C4-2B (cell line): ENCODE measurements around the gene ATP8B4.

Experiments
- CTCF ChIP-seq: fragments of 450-650 bp; conservative IDR thresholded peaks from 2 replicates; pipeline ENCODE4 v1.5.1; 2017; ENCODE audit warnings: mild to moderate bottlenecking
- ZFX ChIP-seq: fragments of 450-650 bp; IDR thresholded peaks from 2 replicates; pipeline ENCODE4 v1.6.1; 2017

DNA sequence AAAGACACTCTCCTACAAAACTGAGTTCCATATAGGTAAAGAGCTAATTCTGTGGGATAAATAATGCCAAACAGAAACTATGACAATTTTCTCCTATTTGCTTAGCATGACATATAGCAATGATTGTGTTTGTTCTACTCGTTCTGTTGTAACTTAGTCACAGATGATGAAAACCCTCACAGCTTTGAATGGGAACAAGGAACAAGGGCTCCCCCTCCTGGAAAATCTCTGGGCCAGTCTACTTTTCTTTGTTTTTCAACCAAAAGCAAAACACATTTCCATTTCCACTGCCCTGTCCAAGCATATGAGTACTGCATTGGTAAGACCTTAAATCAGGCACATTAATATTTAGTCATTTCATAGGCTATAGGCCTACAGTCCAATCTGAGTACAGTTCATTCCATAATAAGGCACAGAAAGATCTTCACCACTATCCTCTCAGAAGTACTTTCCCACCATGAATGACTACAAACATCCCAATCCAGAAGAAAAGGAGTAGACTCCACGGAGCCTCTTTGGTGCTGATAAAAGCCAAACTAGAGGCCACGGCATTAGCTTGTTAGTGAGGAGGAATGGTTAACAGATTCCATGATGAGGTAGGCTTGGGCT lies 67.1 kb downstream of the ATP8B4 start:
- TF ChIP-seq CTCF, result peak; percentile 92
- no peak for TF ChIP-seq ZFX
